GM23338 (cell line): ENCODE measurements around the gene MFSD6. TPM values are rescaled to one million over a fixed set of nuclear protein-coding genes. Genes with fewer than 3 reads are reported as not detected.

Source experiments
- ATAC-seq: fragments of 200-7000 bp; cut with Tn5 transposase; 3 replicates; pipeline ENCODE4 v1.9.1; 2020
- DNase-seq: peaks from one replicate; pipeline ENCODE4 v3.0.0-alpha.2; 2015; ENCODE audit warnings: low spot score
- H2AFZ ChIP-seq: fragments of 200-600 bp; sonication (generic); 2 replicates; pipeline ENCODE4 v1.8.0; 2016; ENCODE audit warnings: antibody characterized with exemption, mild to moderate bottlenecking, moderate library complexity
- H3F3A ChIP-seq: fragments of 200-600 bp; sonication (generic); replicated peaks from 2 replicates; pipeline ENCODE4 v1.8.0; 2017; ENCODE audit warnings: antibody characterized with exemption, mixed run types, low read depth
- H3K27ac ChIP-seq: fragments of 200-600 bp; sonication (generic); 2 replicates; pipeline ENCODE4 v1.6.1; 2016; ENCODE audit warnings: low read depth
- H3K27me3 ChIP-seq: fragments of 200-600 bp; sonication (generic); 2 replicates; pipeline ENCODE4 v1.8.0; 2016; ENCODE audit warnings: mild to moderate bottlenecking, mixed run types, moderate library complexity; ENCODE audit not compliant: insufficient read depth
- H3K36me3 ChIP-seq: fragments of 200-600 bp; sonication (generic); 2 replicates; pipeline ENCODE4 v1.8.0; 2016; ENCODE audit warnings: mild to moderate bottlenecking; ENCODE audit not compliant: insufficient read depth
- H3K4me1 ChIP-seq: fragments of 200-600 bp; sonication (generic); 2 replicates; pipeline ENCODE4 v1.8.0; 2016; ENCODE audit warnings: mild to moderate bottlenecking, moderate library complexity; ENCODE audit not compliant: insufficient read depth
- H3K4me2 ChIP-seq: fragments of 200-600 bp; sonication (generic); 2 replicates; pipeline ENCODE4 v1.7.1; 2017; ENCODE audit warnings: mixed run types
- H3K4me3 ChIP-seq: fragments of 200-600 bp; sonication (generic); 2 replicates; pipeline ENCODE4 v1.6.1; 2016; ENCODE audit warnings: mixed run types
- H3K79me2 ChIP-seq: fragments of 200-600 bp; sonication (generic); replicated peaks from 2 replicates; pipeline ENCODE4 v1.8.0; 2017; ENCODE audit warnings: mild to moderate bottlenecking; ENCODE audit not compliant: insufficient read depth
- H3K9me2 ChIP-seq: fragments of 200-600 bp; sonication (generic); 2 replicates; pipeline ENCODE4 v1.8.0; 2017; ENCODE audit not compliant: insufficient read depth
- H4K20me1 ChIP-seq: fragments of 200-600 bp; sonication (generic); replicated peaks from 2 replicates; pipeline ENCODE4 v1.8.0; 2017; ENCODE audit warnings: mild to moderate bottlenecking; ENCODE audit not compliant: insufficient read depth
- H3K27ac Mint-ChIP-seq: 2 replicates; pipeline ENCODE4 v1.8.0; 2020; ENCODE audit warnings: inconsistent platforms, mild to moderate bottlenecking, moderate library complexity, mixed read lengths
- H3K27me3 Mint-ChIP-seq: 3 replicates; pipeline ENCODE4 v1.8.0; 2022; ENCODE audit warnings: low read depth, mild to moderate bottlenecking, moderate library complexity, mixed read lengths, inconsistent platforms; ENCODE audit not compliant: insufficient read depth, poor library complexity
- H3K36me3 Mint-ChIP-seq: 3 replicates; pipeline ENCODE4 v1.8.0; 2021; ENCODE audit warnings: low read depth, mild to moderate bottlenecking, inconsistent platforms, moderate library complexity, mixed read lengths
- H3K4me1 Mint-ChIP-seq: 3 replicates; pipeline ENCODE4 v1.8.0; 2020; ENCODE audit warnings: mild to moderate bottlenecking, inconsistent platforms, mixed read lengths
- H3K4me3 Mint-ChIP-seq: 3 replicates; pipeline ENCODE4 v1.8.0; 2021; ENCODE audit warnings: moderate library complexity, mild to moderate bottlenecking, inconsistent platforms, mixed read lengths
- H3K9me3 Mint-ChIP-seq: 3 replicates; pipeline ENCODE4 v1.8.0; 2020; ENCODE audit warnings: moderate library complexity, mild to moderate bottlenecking, inconsistent platforms, mixed read lengths
- CREB1 ChIP-seq: fragments of 250-450 bp; sonication (Bioruptor Pico); IDR thresholded peaks from 2 replicates; pipeline ENCODE4 v1.5.0; 2020; ENCODE audit warnings: low read depth, mild to moderate bottlenecking, moderate library complexity
- CTCF ChIP-seq, 2 experiments: fragments of 200-600 bp in 1 of 2; sonication (generic) in 1 of 2; conservative IDR thresholded peaks; 2 replicates each; pipeline versions ENCODE4 v1.5.1 to v1.6.1; 2016 to 2017; ENCODE audit warnings: antibody characterized with exemption in 2 of 2, low read depth in 2 of 2, mild to moderate bottlenecking in 2 of 2, moderate library complexity in 1 of 2
- EZH2phosphoT487 ChIP-seq: fragments of 200-600 bp; sonication (generic); IDR thresholded peaks from one replicate; pipeline ENCODE4 v1.8.1; 2018; ENCODE audit warnings: antibody characterized with exemption; ENCODE audit not compliant: unreplicated experiment
- JUNB ChIP-seq: IDR thresholded peaks from one replicate; pipeline ENCODE4 v1.6.1; 2016; ENCODE audit warnings: antibody characterized with exemption; ENCODE audit not compliant: unreplicated experiment
- NANOG ChIP-seq: IDR thresholded peaks from 2 replicates; pipeline ENCODE4 v1.6.1; 2016; ENCODE audit warnings: antibody characterized with exemption, borderline replicate concordance
- STAT1 ChIP-seq: IDR thresholded peaks from one replicate; pipeline ENCODE4 v1.6.1; 2016; ENCODE audit warnings: antibody characterized with exemption; ENCODE audit not compliant: unreplicated experiment
- ZNF462 ChIP-seq: fragments of 250-450 bp; sonication (Bioruptor Pico); IDR thresholded peaks from 2 replicates; pipeline ENCODE4 v1.5.0; 2020; ENCODE audit warnings: mild to moderate bottlenecking, moderate library complexity
- polyA plus RNA-seq: library from polyadenylated mRNA; unstranded; fragments of >200 nt; fragmentation: Nextera tagmentation; extraction: Ambion mirVana; gene quantifications from 2 replicates; pipeline ENCODE4 v1.2.1, GENCODE V29; 2016
- total RNA-seq: library from RNA; depleted of rRNA; stranded (reverse); fragments of >200 nt; shearing (Covaris generic); gene quantifications from 2 replicates; pipeline ENCODE4 v1.2.3, GENCODE V29; 2014

MFSD6 gene
- total and polyA plus RNA-seq, 2 experiments from 2014 or later = 2.3 to 9.6 TPM

GRCh38 chr2:190526105-190526750 is 118.1 kb downstream of the MFSD6 start (continued):
- TF ChIP-seq ZNF462 (CRISPR knock-in tag) (no peak), NANOG (no peak)

- peaks cover 5% of the 10 kb centered on the region; the same call in 1 of the 2 replicates for H3K4me1 ChIP-seq
- H3K27me3 Mint-ChIP-seq = peaks cover 2% of the 10 kb centered on the region
- no peak overlapping the region for H3K27ac Mint-ChIP-seq
- no peaks in the 10 kb centered on the region for H3K79me2 ChIP-seq
- H3K4me1 Mint-ChIP-seq = peaks cover 26% of the 10 kb centered on the region
- H3K4me3 ChIP-seq = no peak overlapping the region
- no peak for ATAC-seq
- H3K9me2 ChIP-seq = no peaks in the 10 kb centered on the region
- no peaks in the 10 kb centered on the region for H4K20me1 ChIP-seq
- no peaks in the 10 kb centered on the region for H3K9me3 Mint-ChIP-seq
- no peak overlapping the region for H3K27ac ChIP-seq
- H3K36me3 Mint-ChIP-seq = no peaks in the 10 kb centered on the region; the same call in 1 of the 3 replicates
- H3K4me3 Mint-ChIP-seq = no peak overlapping the region
- H3K36me3 ChIP-seq = no peaks in the 10 kb centered on the region
- no peak for DNase-seq
- H3F3A ChIP-seq = no peaks in the 10 kb centered on the region
- no peak overlapping the region for H2AFZ ChIP-seq
- no peaks in the 10 kb centered on the region for H3K27me3 ChIP-seq
- H3K4me2 ChIP-seq = no peak overlapping the region
- TF ChIP-seq STAT1 (no peak), ZNF462 (CRISPR knock-in tag) (no peak), EZH2phosphoT487 (no peak), NANOG (no peak), JUNB (no peak), CREB1 (CRISPR knock-in tag) (no peak), CTCF (conservative IDR thresholded peaks at IDR 0.05; ENCODE audit: low read depth in 2 of 2) (no peak)
These were observed 119.1 kb downstream of the MFSD6 start for GRCh38 chr2:190527214-190527613.
